NB4 (cell line): ENCODE results near the gene KRT83.

ENCODE experiments used
- DNase-seq: peaks from one replicate; pipeline ENCODE4 v3.0.0; 2010; ENCODE audit warnings: low read depth
- H3K4me3 ChIP-seq: one replicate; pipeline ENCODE4 v1.5.1; 2011; ENCODE audit warnings: mild to moderate bottlenecking, low read depth, low read length, moderate library complexity
- CTCF ChIP-seq: IDR thresholded peaks from one replicate; pipeline ENCODE4 v1.5.1; 2012; ENCODE audit warnings: low read depth, low read length
- MAX ChIP-seq: IDR thresholded peaks from 2 replicates; pipeline ENCODE4 v1.6.1; 2011; ENCODE audit warnings: low read depth, low read length
- MYC ChIP-seq: IDR thresholded peaks from 2 replicates; pipeline ENCODE4 v1.6.1; 2011; ENCODE audit warnings: low read depth, low read length
- POLR2A ChIP-seq: IDR thresholded peaks from 2 replicates; pipeline ENCODE4 v1.6.1; 2011; ENCODE audit warnings: mild to moderate bottlenecking; ENCODE audit not compliant: insufficient read length; ENCODE audit errors: extremely low read depth

Gene KRT83

GRCh38 chr12:52279422-52280318, 41.5 kb downstream of the KRT83 start:
- no peak overlapping the region for H3K4me3 ChIP-seq
- no peak for DNase-seq
- TF ChIP-seq MAX (no peak), POLR2A (no peak)

- DNase-seq: peak; percentile 77
- TF ChIP-seq MYC: no peak
- peak; percentile 99 for TF ChIP-seq CTCF
- no peak for TF ChIP-seq MAX
- no peak overlapping the region for H3K4me3 ChIP-seq
Measured at GRCh38 chr12:52278575-52279421, 42.4 kb downstream of the KRT83 start.

DNA sequence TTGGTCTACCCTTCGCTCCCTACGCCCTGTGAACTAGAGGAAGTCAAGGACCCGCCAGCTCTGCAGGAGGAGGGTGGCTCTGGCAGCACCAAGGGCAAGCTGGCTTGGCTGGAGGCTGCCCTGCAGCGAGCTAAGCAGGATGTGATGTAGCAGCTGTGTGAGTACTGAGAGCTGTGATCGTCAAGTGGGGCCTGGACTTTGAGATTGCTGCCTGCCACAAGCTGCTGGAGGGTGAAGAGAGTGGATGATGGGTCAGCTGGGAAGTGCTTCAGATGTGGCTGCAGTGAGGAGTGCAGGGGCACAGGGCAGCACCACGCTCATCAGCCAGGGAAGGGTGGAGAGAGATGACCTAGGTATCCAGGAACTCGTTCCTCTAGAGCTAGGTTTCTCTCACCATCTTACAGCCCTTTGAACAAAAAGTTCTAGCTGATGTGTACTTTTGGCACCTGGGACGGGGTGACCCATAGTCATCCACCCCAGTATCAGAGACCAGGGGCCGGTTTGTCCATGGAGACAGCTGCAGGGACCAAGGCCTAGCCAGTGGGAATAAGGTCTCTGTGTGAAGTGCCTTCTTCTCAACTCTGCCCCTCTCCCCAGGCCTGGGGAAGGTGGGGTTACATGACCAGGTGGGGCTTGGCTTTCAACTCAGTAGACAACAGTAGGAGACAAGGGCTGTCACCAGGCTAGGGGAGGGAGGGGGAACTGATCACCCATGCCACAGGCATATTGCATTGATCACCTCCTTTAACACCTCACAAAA, 43.5 kb downstream of the KRT83 start:
- H3K4me3 ChIP-seq: no peak overlapping the region
- DNase-seq: no peak
- TF ChIP-seq MAX: no peak
- no peak for TF ChIP-seq MYC
- no peak for TF ChIP-seq CTCF
- no peak for TF ChIP-seq POLR2A

- DNase-seq: no peak
- TF ChIP-seq MYC (no peak), POLR2A (no peak), MAX (no peak), CTCF (no peak)
- no peak overlapping the region for H3K4me3 ChIP-seq
Measured at GRCh38 chr12:52275686-52276085, 45.5 kb downstream of the KRT83 start.

DNA sequence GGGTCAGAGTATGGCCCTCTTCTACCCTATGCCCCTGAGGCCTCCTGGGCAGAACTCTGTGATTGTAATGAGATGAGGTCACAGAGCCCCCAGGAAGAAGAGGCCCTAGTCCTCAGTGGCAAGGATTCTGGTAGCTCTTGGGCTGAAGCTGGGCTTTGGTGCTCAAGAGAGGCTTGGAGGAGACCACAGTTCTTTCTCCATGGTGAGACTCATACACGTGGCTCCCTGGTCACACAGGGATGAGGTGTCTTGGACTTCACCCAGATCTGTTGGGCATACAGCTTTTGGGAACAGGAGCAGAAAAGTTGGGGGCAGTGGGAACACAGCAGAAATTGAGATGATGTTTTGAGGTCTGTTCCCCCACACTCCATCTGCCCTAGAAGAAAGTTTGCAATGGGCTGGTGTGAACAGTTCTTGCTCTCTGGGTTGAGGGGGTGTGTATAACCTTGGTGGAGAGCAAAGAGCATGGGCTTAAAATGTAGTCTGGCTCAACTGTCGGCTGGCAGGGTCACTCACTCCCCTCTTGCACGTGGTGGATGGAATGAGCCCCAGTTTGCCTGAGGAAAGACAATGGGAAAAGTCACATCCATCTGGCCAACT, 46.6 kb downstream of the KRT83 start, which contains the start of gene KRT86:
Gene KRT86 (plus strand): TSS at position 125 of the 600 bp plus-strand sequence. CDS start 27,272 bp downstream, outside the sequence.
- TF ChIP-seq POLR2A (no peak), MAX (no peak), MYC (no peak), CTCF (no peak)
- DNase-seq: no peak
- no peak within 1 kb of the TSS for H3K4me3 ChIP-seq
